ENCODE measurements around the gene RBFOX2. TPM values are rescaled to one million over a fixed set of nuclear protein-coding genes. Genes with fewer than 3 reads are reported as not detected.

RBFOX2 gene
- total and polyA plus RNA-seq, 2 of the 8 experiments (the other 6 are each of a cell fraction or from before 2014, with no cell fraction given) = 121 to 122 TPM

DNA sequence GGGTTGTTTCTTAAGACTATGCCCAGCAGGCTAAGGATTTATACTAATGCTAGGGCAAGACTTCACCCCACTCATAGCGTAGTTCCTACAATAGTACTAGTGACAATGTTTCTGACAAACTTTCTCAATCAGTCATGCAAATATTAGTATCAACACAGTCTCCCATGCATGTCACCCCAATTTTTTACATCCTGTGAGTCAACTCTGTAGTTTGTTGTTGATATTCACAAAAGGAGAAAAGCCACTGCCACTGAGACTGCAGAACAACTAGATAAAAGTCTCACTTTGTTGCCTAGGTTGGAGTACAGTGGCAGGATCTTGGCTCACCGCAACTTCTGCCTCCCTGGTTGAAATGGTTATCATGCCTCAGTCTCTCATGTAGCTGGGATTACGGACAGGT is 155.2 kb downstream of the RBFOX2 start:
- Histone ChIP-seq H3K9me3 (ENCODE audit: insufficient read depth in 2 of 2, low read depth in 1 of 2, low read length in 1 of 2) (no peaks in the 10 kb centered on the region), H3K4me2 (ENCODE audit: insufficient read depth in 1 of 2, low read depth in 2 of 2, low read length in 2 of 2) (no peak overlapping the region), H4K8ac (ENCODE audit: extremely low read depth, insufficient read depth, low read length) (no peak overlapping the region), H2BK15ac (ENCODE audit: low read length) (no peak overlapping the region), H3K36me3 (ENCODE audit: control insufficient read depth in 2 of 4, insufficient read depth in 4 of 4, low read length in 3 of 4) (no peaks in the 10 kb centered on the region), H2BK20ac (ENCODE audit: low read length) (no peak overlapping the region), H3K14ac (ENCODE audit: insufficient read length) (no peak overlapping the region), H4K91ac (replicated peaks; ENCODE audit: insufficient read length, low read length) (no peak overlapping the region), H4K20me1 (replicated peaks in 1 of 2; ENCODE audit: control insufficient read depth in 1 of 2, insufficient read depth in 2 of 2, low read length in 2 of 2) (peaks cover 0 to 2% of the 10 kb centered on the region in 2 experiments), H3K56ac (replicated peaks; ENCODE audit: insufficient read length, low read depth, low read length) (no peak overlapping the region), H2BK120ac (replicated peaks; ENCODE audit: low read depth, low read length) (no peak overlapping the region), H3K4me1 (replicated peaks in 1 of 4; ENCODE audit: control insufficient read depth in 3 of 4, insufficient read depth in 4 of 4, low read length in 3 of 4) (peaks cover 0 to 3% (median 2%) of the 10 kb centered on the region in 4 experiments; a peak in 3 of 7 replicates), H3K23ac (ENCODE audit: insufficient read length) (no peak overlapping the region), H3K9ac (replicated peaks in 1 of 4; ENCODE audit: extremely low read depth in 1 of 4, low read depth in 3 of 4, low read length in 3 of 4) (no peak overlapping the region), H2AK5ac (ENCODE audit: low read depth, low read length) (no peak overlapping the region), H3K23me2 (ENCODE audit: low read depth, low read length) (no peaks in the 10 kb centered on the region), H3K27ac (ENCODE audit: low read depth, low read length) (no peak overlapping the region), H3K27me3 (replicated peaks in 1 of 4; ENCODE audit: control insufficient read depth in 3 of 4, extremely low read depth in 1 of 4, insufficient read depth in 3 of 4, low read length in 3 of 4) (no peaks in the 10 kb centered on the region), H3K4ac (replicated peaks; ENCODE audit: insufficient read length, low read depth, low read length) (no peak overlapping the region), H3K79me1 (ENCODE audit: low read depth, low read length) (no peaks in the 10 kb centered on the region; the same call in 1 of the 2 replicates), H2BK5ac (ENCODE audit: low read depth, low read length) (no peak overlapping the region), H2AFZ (ENCODE audit: low read length) (no peak overlapping the region), H3K18ac (ENCODE audit: extremely low read depth, low read length) (no peak overlapping the region), H3K79me2 (ENCODE audit: control insufficient read depth in 1 of 2, insufficient read depth in 2 of 2, low read length in 2 of 2) (peaks cover 0 to 34% of the 10 kb centered on the region in 2 experiments; a peak in 2 of 4 replicates), H4K5ac (ENCODE audit: insufficient read length, low read depth, low read length) (no peak overlapping the region), H2BK12ac (ENCODE audit: low read depth, low read length) (no peak overlapping the region), H3K4me3 (ENCODE audit: extremely low read depth in 1 of 4, insufficient read depth in 2 of 4, low read depth in 3 of 4, low read length in 4 of 4) (no peak overlapping the region)
- FAIRE-seq (no peak), DNase-seq (ENCODE audit: low read depth in 1 of 2, low spot score in 2 of 2) (no peak)
- WGBS, 2 experiments (ENCODE audit: extremely low coverage in 1 of 2, insufficient coverage in 1 of 2, insufficient read length in 1 of 2, insufficient replicate concordance in 2 of 2, low coverage in 1 of 2, low lambda C conversion rate in 2 of 2, missing lambda C conversion rate in 1 of 2) = 91% methylated on average over 3 of the region's 3 CpGs; no CpG with 5 or more reads in 1 of the 2 experiments
- CTCF ChIA-PET (ENCODE audit: partially characterized antibody) = interaction anchor here (0.6 to 0.8 kb wide), 2 partner anchors 12 to 57 kb away, joined by 3 read pairs; no protein-coding TSS in a partner anchor
- TF ChIP-seq GABPA (IDR thresholded peaks at IDR 0.05; ENCODE audit: borderline replicate concordance, insufficient read depth, low read length) (no peak), ZNF274 (IDR thresholded peaks at IDR 0.05; ENCODE audit: borderline replicate concordance, extremely low read depth, low read length) (no peak)
- POLR2A ChIA-PET (ENCODE audit: partially characterized antibody) = no interaction called here

Data from H1 (cell line).